GM12865 (cell line): ENCODE measurements around the gene PNMA8A.
A peak's percentile ranks its signal among the peaks of the same experiment; 100 is the strongest.

Experiments used
- DNase-seq: peaks from one replicate; pipeline ENCODE4 v3.0.0; 2010; ENCODE audit warnings: low read depth
- H3K4me3 ChIP-seq: 2 replicates; pipeline ENCODE4 v1.5.1; 2011; ENCODE audit warnings: mild to moderate bottlenecking, low read depth, low read length, control low read depth
- TF ChIP-seq, protein P1 (sequence below): IDR thresholded peaks from 2 replicates; pipeline ENCODE4 v1.5.1; 2011; ENCODE audit warnings: low read length, control low read depth, low read depth, inconsistent platforms; ENCODE audit not compliant: insufficient read depth; ENCODE audit errors: missing control alignments

PNMA8A gene

DNA sequence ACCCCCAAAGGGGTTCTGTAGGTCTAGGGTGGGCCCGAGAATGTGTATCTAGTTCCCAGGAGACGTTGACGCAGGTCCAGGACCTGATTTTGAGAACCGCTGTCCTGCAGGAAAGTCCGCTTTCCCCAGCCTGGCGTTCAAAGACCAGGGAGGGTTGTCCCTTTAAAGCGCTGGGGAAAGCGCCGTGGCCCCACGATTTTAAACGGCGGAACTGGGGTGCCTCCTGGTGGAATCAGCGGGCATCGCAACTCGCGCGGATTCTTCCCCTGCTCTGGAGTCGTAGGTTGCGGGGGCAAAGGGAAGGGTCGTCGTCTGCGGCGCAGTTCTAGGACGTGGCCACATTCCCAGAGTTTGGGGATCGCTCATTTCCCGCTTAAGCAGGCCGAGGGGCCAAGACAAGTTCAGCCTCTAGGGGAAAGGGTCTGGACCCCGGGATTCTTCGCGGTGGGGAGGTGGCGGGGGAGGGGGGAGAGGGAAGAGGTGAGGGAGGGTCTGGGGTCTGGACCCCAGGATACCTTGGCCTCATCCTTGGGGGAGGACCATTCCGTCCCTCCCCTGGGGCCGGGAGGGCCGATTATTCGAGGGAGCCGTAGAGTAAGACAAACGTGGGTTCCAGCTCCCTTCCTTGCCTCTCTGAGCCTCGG is 16.6 kb upstream of the PNMA8A start:
- TF ChIP-seq, protein P1, sequence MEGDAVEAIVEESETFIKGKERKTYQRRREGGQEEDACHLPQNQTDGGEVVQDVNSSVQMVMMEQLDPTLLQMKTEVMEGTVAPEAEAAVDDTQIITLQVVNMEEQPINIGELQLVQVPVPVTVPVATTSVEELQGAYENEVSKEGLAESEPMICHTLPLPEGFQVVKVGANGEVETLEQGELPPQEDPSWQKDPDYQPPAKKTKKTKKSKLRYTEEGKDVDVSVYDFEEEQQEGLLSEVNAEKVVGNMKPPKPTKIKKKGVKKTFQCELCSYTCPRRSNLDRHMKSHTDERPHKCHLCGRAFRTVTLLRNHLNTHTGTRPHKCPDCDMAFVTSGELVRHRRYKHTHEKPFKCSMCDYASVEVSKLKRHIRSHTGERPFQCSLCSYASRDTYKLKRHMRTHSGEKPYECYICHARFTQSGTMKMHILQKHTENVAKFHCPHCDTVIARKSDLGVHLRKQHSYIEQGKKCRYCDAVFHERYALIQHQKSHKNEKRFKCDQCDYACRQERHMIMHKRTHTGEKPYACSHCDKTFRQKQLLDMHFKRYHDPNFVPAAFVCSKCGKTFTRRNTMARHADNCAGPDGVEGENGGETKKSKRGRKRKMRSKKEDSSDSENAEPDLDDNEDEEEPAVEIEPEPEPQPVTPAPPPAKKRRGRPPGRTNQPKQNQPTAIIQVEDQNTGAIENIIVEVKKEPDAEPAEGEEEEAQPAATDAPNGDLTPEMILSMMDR, result peak; percentile 97
- peak; percentile 68 for DNase-seq
- no peak overlapping the region for H3K4me3 ChIP-seq

DNA sequence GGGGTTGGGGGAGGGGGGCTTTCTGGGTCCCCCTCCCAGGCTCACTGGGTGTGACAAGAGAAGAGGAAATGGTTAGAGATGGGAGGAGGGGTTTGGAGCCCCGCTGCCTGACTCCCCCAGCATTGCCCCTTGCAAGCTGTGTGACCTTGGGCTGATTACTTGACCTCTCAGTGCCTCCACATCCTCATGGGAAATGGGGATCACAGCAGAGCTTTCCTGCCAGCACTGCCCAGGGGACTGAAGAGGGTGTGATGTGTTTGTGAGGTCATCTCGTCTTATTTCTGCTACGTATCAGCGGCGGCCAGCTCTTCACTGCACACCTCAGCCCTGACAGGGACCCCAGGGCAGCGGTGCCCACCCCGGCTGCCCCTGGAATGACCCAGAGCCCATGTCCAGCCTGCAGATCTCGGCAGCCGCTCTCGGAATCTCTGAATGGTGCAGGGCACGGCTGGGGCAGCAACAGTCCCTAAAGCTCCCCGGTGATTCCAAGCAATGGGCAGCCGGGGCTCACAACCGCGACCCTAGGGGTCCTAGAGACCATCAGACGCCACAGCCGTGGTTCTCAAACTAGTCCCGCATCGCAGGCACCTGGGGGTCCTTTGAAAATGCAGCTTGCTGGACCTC is 15.9 kb upstream of the PNMA8A start:
- no peak overlapping the region for H3K4me3 ChIP-seq
- DNase-seq, result no peak
- TF ChIP-seq, protein P1, result no peak

DNA sequence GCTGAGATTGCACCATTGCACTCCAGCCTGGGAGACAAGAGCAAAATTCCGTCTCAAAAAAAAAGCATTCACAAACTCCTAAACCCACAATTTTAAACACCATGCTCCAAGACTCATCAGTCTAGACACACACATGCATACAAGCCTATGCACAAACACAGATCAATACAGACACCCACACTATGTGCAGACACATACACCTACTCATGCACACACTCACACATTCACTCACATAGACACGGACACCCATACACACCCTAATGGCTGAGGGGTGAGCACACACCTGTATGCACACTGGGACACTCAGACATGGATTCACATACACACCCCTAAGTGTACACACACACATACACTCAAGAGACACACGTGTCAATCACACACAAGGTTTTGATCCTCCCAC is 15.0 kb upstream of the PNMA8A start:
- DNase-seq, result no peak
- no peak overlapping the region for H3K4me3 ChIP-seq
- TF ChIP-seq, protein P1, result no peak

DNA sequence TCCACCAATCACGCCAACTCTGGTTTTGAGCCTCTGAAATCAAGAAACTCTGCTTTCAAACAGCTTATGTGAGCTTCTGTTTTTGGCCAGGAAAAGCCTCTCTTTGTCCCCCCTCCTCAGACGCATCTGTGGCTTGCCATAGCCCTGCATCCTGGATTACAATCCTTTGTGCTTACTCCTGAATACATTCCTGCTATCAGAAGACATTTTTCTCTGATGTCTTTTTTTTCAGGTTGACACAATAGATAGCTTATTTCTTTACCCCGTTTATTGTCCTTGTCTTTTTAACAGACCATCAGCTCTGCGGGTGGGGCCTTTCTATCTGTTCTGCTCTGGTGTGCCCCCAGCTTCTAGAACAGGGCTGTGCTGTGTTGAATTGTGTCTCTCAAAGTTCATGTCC is 13.3 kb upstream of the PNMA8A start:
- TF ChIP-seq, protein P1, result no peak
- H3K4me3 ChIP-seq, result no peak overlapping the region
- DNase-seq, result peak; percentile 17

DNA sequence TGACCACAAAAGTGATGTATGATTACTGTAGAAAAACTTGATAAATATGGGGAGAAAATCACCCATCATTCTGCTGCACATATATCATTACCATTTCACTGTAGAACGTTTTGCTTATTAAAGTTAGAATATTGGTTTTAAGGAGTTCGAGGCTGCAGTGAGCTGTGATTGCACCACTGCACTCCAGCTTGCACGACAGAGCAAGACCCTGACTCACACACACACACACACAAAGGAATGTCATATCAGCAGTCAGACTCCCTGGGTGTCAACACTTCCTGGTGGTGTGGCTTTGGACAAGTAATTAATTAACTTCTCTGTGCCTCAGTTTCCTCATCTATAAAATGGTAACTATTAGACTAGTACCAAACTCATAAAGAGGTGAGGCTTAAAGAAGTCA is 11.3 kb upstream of the PNMA8A start:
- no peak for DNase-seq
- H3K4me3 ChIP-seq, result no peak overlapping the region
- TF ChIP-seq, protein P1, result no peak

DNA sequence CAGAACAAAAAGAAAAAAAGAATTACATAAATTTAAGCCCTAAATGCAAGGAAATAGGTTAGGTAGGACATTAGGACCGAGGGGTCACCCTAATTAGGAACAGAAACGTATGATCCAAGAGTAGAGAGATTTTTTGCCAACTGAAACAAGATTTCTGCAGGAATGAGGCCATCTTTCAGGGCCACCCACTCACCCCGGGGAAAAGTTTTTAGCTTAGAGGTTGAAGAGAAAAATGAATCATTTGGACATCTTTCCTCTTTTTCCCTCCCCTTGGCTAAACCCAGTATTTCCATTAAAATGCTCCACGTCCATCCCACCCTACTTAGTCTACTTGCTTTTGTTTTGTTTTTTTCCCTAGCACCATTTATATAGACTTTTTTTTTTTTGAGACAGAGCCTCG is 10.6 kb upstream of the PNMA8A start:
- TF ChIP-seq, protein P1, result no peak
- no peak overlapping the region for H3K4me3 ChIP-seq
- no peak for DNase-seq
